Ovary (tissue), 3 donors: ENCODE data around the gene RNF111.
"Not testable (repeated sequence)": the region's sequence is repeated elsewhere in the genome, so short reads cannot be mapped to it uniquely, and the experiment has no call there.

ENCODE experiments used
- POLR2A ChIP-seq: fragments of 450-650 bp; IDR thresholded peaks from one replicate; pipeline ENCODE4 v1.6.1; 2017; ENCODE audit warnings: antibody characterized with exemption, mild to moderate bottlenecking, moderate library complexity
- TF ChIP-seq, protein P1 (sequence below), 3 donors: fragments of 450-650 bp in 2 of 3; fragments of 200-600 bp in 1 of 3; IDR thresholded peaks; one replicate each; pipeline versions ENCODE4 v1.5.1 to v1.8.0; 2016 to 2022; ENCODE audit warnings: antibody characterized with exemption in 3 of 3, mild to moderate bottlenecking in 1 of 3
- donor health status: DM: no; HTN: no; CAD: no.

- TF ChIP-seq, protein P1, sequence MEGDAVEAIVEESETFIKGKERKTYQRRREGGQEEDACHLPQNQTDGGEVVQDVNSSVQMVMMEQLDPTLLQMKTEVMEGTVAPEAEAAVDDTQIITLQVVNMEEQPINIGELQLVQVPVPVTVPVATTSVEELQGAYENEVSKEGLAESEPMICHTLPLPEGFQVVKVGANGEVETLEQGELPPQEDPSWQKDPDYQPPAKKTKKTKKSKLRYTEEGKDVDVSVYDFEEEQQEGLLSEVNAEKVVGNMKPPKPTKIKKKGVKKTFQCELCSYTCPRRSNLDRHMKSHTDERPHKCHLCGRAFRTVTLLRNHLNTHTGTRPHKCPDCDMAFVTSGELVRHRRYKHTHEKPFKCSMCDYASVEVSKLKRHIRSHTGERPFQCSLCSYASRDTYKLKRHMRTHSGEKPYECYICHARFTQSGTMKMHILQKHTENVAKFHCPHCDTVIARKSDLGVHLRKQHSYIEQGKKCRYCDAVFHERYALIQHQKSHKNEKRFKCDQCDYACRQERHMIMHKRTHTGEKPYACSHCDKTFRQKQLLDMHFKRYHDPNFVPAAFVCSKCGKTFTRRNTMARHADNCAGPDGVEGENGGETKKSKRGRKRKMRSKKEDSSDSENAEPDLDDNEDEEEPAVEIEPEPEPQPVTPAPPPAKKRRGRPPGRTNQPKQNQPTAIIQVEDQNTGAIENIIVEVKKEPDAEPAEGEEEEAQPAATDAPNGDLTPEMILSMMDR (IDR thresholded peaks at IDR 0.05): not testable (repeated sequence)
- not testable (repeated sequence) for TF ChIP-seq POLR2A
Measured at GRCh38 chr15:59144594-59144993, 157.1 kb downstream of the RNF111 start.
